AG09319 (cell line): ENCODE data around the gene TTC7B.

Experiments used
- DNase-seq: peaks from one replicate; pipeline ENCODE4 v3.0.0-alpha.2; 2010; ENCODE audit warnings: low read depth; ENCODE audit errors: extremely low read depth
- CTCF ChIP-seq: IDR thresholded peaks from 2 replicates; pipeline ENCODE4 v1.5.1; 2011; ENCODE audit warnings: low read depth, mild to moderate bottlenecking, inconsistent platforms, low read length, moderate library complexity

The TTC7B gene

GRCh38 chr14:90487031-90487430, 329.2 kb downstream of the TTC7B start:
- TF ChIP-seq CTCF = no peak
- no peak for DNase-seq

GRCh38 chr14:90484291-90484690, 331.9 kb downstream of the TTC7B start:
- DNase-seq = no peak
- TF ChIP-seq CTCF = no peak

GRCh38 chr14:90483571-90483974, 332.7 kb downstream of the TTC7B start:
- DNase-seq = no peak

GRCh38 chr14:90483117-90483516, 333.1 kb downstream of the TTC7B start:
- TF ChIP-seq CTCF = no peak
- no peak for DNase-seq

More at GRCh38 chr14:90483571-90483974, 332.7 kb downstream of the TTC7B start:
- TF ChIP-seq CTCF = no peak

GRCh38 chr14:90475298-90475697, 340.9 kb downstream of the TTC7B start:
- DNase-seq = no peak
- no peak for TF ChIP-seq CTCF
